ENCODE results near the gene ID4.

ID4 gene, protein sequence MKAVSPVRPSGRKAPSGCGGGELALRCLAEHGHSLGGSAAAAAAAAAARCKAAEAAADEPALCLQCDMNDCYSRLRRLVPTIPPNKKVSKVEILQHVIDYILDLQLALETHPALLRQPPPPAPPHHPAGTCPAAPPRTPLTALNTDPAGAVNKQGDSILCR

DNA sequence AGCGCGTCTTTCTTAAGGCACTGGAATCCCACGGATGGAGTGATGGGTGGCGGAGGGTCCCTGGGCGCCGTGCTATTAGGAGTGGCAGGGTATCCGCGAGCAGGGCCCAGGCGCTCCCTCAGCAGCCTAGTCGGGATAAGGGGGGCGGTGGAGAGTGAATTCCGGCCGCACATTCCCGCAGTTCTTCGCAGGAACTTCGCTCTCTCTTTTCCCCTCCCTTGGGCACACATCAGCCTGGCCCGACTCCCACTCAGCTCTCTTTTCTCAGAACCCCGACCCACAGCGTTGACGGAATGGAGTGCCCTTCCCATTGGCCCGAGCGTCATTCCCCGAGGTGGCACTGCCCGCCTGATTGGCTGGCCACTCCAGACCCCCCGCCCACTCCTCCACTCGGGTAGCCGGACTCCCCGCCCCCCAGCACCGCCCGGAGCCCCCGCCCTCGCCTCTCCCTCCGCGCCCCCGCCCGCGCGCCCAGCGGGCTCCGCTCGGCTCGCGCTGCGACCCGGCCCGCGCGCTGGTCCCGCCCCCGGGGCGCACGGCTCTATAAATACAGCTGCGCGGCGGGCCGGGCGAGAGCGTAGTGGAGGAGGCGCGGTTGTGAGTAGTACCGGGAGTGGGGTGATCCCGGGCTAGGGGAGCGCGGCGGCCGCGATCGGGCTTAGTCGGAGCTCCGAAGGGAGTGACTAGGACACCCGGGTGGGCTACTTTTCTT is at the start of gene ID4:
TSS of gene ID4 (plus strand) at position 572 of the 712 bp plus-strand sequence. CDS start 385 bp downstream, outside the sequence.
- DNase-seq: no peak

GRCh38 chr6:19788686-19789085 is 48.5 kb upstream of the ID4 start:
- no peak for DNase-seq

DNA sequence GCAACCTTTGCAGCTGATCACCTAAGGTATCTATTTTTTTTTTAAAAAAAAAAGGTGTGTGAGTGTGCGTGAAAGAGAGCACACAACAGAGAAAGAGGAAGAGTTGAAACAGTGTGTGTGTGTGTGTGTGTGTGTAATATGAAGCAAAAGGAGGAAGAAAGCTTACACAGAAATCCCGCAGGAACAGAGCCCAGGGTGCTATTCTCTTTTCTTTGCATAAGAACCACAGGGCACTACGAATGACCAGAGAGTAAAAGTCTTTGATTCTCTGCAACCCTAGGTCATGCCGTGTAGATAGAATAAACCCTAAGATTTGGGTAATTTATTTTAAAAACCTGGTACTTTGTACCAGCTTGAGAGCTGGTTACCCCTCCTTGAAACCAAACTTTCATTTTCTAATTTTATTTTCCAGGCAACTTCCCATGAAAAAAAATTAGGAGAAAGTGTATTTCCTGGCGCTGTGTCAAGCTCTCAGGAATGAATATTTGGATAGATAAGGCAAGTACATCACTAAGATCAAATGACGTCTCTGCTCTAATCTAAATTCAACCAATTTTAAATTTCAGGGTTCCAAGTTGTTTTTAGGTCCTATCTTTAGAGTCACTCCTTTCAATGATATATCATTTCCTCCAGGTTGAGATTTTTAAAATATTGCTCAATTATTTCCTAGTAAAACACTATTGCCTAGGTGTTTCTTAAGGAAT is 47.9 kb upstream of the ID4 start:
- no peak for DNase-seq

DNA sequence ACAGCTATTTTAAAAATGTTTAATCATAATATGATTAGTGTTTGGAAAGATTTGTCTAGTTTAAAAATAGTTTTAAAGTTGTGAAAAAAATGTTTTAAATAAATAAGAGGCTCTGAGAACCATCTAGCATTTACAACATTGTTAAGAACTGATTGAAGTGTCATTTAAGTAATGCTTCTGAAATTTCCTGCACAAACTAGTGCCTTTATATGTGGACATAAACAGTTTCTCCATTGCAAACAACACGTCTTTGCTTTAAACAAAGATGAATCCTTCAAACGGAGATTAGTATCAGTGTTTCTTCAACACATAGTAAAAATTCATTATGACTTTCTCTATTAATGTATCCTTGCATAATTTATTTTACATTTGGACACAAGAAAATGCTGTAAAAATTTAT is 45.9 kb upstream of the ID4 start:
- DNase-seq: no peak

GRCh38 chr6:19795211-19795610 is 42.0 kb upstream of the ID4 start:
- DNase-seq: no peak

DNA sequence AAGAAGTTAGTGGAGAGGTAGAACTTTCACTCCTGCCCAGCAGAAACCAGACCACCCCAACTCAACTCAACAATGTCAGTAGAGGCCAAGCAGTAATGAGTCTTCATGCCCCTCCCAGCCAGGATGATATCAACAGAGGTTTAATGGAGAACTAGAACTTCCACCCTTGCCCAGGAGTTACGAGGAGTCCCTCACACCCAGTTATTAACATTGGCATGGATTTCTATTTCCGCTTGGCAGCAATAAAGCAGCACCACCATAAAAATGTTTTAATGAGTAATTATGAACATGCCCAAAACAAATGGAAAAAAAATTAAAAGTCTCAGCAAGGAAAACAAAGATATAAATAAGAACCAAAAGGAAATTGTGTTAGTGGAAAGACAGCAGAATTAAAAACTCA is 40.7 kb upstream of the ID4 start:
- no peak for DNase-seq

DNA sequence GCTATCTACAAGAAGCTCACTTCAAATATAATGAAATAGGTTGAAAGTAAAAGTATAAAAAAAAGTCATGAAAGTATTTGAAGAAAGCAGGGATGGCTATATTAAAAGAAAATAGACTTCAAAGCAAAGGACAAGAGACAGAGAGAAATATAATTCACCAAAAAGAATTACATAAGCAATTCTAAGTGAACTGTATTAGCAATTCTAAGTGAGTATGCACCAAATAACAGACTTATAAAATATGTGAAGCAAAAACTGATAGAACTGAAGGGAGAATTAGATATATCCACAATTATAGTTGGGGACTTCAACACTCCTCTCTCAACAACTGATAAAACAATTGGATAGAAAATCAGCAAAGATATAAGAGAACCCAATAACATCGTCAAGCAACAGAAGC is 38.8 kb upstream of the ID4 start:
- no peak for DNase-seq

GRCh38 chr6:19802656-19803055 is 34.5 kb upstream of the ID4 start:
- no peak for DNase-seq

- no peak for DNase-seq
Measured at GRCh38 chr6:19803331-19804204, 33.6 kb upstream of the ID4 start.

DNA sequence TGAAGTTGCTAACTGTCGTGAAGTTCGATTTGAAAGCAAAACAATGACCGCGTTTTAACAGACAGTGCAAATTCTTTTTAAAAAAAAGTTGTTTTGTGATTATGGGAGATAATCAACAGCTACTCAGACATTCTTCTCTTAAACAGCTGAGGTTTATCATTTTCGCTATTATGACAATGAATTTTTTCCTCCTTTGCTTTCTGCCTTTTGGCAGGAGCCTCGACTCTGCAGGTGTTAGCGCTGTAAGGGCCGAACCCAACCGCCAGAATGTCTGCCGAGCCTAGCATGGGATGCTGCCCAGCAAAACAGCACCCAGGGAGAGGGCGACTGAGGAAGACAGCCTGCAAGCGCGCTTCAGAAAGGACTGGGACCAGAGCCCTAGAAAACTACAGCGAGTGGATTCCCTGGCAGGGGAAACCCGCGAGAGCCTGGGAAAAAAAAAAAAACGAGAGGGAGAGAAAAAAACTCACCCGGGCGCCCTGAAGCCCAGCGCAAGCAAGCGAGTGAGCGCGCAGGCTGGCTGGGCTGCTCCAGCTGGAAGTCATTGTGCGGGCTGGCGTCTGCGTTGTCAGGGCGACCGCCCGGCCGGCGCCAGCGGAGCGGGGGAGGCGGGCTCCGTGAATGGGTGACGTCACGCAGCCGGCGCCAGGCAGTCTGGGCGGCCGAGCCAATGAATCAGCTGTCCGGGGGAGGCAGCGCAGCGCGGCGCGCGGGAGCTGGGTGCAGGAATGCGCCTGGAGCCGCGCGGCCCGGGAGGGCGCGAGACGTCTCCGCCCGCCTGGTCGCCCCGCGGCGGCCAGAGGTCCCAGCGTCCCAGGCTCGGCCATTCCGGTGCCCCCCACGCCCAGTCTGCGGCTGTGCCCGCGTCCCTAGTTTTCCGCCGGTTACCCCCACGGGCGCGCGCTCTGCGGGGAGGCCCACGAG is 32.7 kb upstream of the ID4 start:
- DNase-seq: peak; percentile 82

DNA sequence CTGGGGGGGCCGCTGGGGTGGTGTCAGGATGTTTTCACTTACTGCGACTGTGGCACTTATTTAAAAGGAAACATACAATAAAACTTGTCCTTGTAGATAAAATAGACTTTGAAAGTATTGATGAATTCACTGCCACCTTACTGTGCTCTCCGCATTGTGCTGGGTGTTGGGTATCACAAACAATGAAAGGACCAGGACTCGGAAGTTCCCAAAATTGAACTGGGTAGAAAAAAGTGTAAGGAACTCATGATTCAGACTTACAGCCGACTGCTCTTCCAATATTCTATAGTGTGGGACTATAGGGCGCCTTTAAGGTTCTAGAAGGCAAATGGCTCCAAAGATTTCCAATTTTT is 32.1 kb upstream of the ID4 start:
- DNase-seq: no peak

DNA sequence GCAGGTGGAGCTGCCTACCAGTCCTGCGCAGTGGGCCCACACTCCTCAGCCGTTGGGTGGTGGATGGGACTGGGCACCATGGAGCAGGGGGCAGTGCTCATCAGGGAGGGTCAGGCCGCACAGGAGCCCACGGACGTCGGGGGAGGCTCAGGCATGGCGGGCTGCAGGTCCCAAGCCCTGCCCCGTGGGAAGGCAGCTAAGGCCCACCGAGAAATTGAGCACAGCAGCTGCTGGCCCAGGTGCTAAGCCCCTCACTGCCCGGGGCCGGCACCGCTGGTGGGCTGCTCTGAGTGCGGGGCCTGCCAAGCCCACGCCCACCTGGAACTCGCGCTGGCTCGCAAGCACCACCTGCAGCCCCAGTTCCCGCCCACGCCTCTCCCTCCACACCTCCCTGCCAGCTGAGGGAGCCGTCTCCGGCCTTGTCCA is 30.2 kb upstream of the ID4 start:
- no peak for DNase-seq

GRCh38 chr6:19811397-19812079 is 25.6 kb upstream of the ID4 start:
- DNase-seq: no peak

DNA sequence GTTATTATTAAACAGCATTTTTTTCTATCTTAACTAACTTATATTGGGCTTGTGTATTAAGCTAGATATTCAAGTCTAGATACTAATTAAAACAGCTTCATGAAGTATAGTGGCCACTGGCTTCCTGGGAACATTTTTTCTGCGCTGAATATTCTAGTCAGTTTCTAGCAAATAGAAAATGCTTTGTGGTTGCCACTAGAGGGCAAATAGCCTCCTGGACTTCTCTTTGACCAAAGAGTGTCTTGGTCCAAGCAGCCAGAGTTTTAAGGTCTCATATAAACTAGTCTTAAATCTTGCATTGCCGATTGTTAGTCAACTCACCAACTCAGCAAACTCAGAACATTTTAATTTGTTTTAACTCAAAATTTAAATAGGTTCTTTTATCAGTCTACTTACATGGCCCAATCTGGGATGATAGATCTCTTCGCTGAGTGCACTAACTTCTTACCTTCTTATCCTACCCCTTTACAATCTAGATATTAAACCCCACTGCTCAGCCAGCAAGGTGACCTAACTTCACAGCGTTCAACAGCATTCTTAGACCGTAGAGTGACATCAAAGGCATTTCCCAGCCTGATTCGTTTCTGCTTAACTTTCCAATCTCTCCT is 24.6 kb upstream of the ID4 start:
- DNase-seq: no peak

DNA sequence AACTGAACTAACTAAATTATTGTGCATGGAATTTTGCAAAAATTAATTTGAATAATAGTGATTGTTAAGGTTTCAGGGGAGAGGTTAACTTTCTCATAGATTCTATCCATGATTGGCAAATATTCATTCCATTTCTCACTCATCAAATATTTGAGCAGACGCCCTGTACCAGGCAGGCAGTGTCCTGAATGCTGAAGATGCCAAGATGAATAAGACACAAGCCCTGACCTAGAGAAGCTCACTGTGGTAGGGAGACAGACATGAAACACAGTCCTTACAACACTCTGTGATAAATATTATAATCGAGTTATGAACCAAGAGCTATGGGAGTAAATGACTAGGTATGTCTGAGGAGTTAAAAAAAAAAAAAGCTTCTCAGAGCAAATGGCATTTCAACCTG is 18.4 kb upstream of the ID4 start:
- no peak for DNase-seq

DNA sequence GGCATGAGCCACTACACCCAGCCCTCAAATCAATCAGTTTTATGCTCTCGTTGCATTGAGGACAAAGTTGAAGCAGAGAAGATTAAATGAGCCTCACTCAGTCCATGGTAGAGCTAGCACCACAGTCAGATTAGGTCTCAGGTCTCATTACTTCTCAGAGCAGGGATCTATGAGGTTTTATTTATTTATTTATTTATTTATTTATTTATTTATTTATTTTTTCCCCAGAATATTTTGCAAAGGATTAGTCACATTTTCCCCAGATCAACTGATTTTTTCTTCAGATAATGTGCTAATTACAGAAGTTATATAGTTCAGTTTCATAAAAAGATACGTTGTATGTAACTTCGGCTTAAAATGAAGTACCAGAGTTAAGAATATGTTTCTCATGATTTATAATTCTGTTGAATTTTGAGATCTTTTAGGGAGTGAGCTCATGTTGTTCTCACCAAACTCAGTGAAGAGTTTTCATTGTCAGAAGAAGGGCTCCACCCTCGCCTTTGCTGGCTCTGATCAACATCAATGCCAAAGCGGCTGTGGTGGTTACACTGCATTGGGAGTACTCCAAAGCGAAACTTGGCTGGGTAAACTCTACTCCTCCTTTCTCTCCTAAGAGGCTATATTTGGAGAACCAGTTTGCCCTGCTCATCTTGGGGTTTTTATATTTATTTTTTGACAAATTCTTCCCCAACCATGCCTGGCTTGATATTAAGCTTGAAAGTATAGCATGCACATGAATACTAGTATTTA is 12.9 kb upstream of the ID4 start:
- no peak for DNase-seq

DNA sequence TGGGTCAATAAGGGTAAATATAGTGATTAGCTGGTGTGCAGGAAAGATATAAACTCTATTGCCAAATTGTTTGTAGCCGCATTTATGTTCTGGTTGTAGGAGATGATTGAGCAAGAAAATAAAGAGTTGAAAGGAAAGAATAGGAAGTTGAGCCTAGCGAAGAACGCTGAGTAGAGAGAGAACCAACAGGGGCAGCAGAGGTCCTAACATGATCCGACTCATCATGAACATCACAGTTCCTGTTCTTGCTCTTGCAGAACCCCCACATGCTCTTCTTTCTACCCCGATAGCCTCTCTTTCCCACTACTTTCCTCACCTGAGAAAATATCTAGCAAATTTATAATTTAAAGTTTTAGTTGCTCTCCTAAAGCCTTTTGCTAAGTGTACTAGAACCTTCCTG is 9.9 kb upstream of the ID4 start:
- DNase-seq: no peak

DNA sequence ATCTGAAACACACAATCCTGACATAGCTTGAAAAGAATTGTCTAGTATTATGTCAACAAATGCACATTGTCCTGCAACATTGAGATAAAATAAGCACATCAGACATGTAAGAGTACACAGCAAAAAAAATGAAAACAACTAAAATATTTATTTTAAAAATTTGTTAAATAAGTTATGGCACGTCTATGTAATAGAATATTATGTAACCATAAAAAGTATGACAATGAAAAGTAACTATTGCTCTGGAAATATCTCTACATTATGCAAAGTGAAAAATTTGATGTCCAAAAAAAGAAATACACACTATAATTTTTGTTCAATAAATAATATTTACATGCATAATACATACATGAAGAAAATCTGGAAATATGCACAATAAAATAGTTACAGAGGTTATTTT is 9.3 kb upstream of the ID4 start:
- no peak for DNase-seq

DNA sequence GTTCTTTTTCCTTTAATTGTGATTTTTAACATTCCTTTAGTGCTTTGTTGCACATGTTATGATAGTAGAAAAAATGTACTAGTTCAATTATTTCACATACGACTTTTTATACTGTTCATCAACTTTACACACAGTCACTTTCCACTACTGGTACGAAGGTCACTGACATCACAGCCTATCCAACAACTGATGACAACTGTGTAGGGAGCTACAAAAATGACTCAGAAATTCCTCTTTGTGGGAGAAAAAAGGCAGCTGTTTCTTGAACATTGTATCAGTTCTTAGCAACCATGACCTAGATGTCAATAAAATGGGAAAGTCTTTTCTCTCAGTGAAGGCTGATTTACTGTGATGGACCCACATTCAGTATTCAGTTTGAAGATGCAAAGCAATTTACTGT is 7.0 kb upstream of the ID4 start:
- no peak for DNase-seq

GRCh38 chr6:19831358-19831757 is 5.8 kb upstream of the ID4 start:
- no peak for DNase-seq

DNA sequence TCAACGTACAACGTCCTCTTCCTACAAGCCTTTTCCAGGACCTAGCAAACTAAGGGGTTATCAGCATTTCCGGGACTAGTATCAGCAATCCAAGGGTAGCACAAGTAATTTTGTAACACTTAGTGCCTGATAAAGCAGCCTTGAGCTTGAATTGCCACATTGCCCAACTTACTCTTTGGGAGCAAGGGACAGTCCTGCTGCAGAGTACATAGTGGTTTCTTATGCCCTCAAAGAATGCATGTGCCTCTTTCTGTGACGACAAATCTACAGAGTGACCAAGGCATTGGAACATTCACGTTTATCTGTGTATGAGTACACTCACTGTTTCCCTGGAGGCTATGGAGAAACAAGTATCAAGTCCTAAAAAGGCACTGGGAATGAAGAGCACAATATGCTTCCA is 3.2 kb upstream of the ID4 start:
- DNase-seq: no peak

All from activated CD4-positive, alpha-beta T cell treated with anti-CD3 and anti-CD28 coated beads, Interleukin-10, Interleukin-2, amounts not matched to agents 100 ng/mL and 50 ng/mL, durations not matched to agents 16 hours and 8 hours (primary cell).